Body of pancreas (tissue), 4 donors: ENCODE measurements around the gene DCLK3.

Experiments used
- POLR2A ChIP-seq, 3 donors: fragments of 450-650 bp; IDR thresholded peaks; one replicate each; pipeline ENCODE4 v1.6.1; 2016; ENCODE audit warnings: antibody characterized with exemption in 3 of 3, mild to moderate bottlenecking in 2 of 3
- TF ChIP-seq, protein P1 (sequence below), 7 experiments: fragments of 450-650 bp in 4 of 7; fragments of 200-600 bp in 3 of 7; sonication (generic) in 3 of 7; IDR thresholded peaks; one replicate each; pipeline ENCODE4 v1.5.1; 2016 to 2019; ENCODE audit warnings: antibody characterized with exemption in 7 of 7

GRCh38 chr3:36704280-36704679 is 60.1 kb downstream of the DCLK3 start:
- no peak for TF ChIP-seq POLR2A (IDR thresholded peaks at IDR 0.05)
- TF ChIP-seq, protein P1, sequence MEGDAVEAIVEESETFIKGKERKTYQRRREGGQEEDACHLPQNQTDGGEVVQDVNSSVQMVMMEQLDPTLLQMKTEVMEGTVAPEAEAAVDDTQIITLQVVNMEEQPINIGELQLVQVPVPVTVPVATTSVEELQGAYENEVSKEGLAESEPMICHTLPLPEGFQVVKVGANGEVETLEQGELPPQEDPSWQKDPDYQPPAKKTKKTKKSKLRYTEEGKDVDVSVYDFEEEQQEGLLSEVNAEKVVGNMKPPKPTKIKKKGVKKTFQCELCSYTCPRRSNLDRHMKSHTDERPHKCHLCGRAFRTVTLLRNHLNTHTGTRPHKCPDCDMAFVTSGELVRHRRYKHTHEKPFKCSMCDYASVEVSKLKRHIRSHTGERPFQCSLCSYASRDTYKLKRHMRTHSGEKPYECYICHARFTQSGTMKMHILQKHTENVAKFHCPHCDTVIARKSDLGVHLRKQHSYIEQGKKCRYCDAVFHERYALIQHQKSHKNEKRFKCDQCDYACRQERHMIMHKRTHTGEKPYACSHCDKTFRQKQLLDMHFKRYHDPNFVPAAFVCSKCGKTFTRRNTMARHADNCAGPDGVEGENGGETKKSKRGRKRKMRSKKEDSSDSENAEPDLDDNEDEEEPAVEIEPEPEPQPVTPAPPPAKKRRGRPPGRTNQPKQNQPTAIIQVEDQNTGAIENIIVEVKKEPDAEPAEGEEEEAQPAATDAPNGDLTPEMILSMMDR (IDR thresholded peaks at IDR 0.05) = no peak
